ENCODE data around the gene COL5A1.

The COL5A1 gene

GRCh38 chr9:134730761-134731496, 89.3 kb downstream of the COL5A1 start:
- no peak for DNase-seq

- no peak for DNase-seq
Observed at GRCh38 chr9:134731497-134732391, 90.1 kb downstream of the COL5A1 start.

- DNase-seq: no peak
Observed at GRCh38 chr9:134732392-134733110, 90.9 kb downstream of the COL5A1 start.

- no peak for DNase-seq
Observed at GRCh38 chr9:134733480-134734232, 92.1 kb downstream of the COL5A1 start.

GRCh38 chr9:134734270-134734669, 92.7 kb downstream of the COL5A1 start:
- DNase-seq: no peak

- no peak for DNase-seq
Observed at GRCh38 chr9:134735441-134736175, 94.0 kb downstream of the COL5A1 start.

- DNase-seq: no peak
Observed at GRCh38 chr9:134736791-134737497, 95.3 kb downstream of the COL5A1 start.

- no peak for DNase-seq
Observed at GRCh38 chr9:134737842-134738580, 96.4 kb downstream of the COL5A1 start.

GRCh38 chr9:134738869-134739659, 97.5 kb downstream of the COL5A1 start:
- DNase-seq: no peak

GRCh38 chr9:134739660-134739968, 98.0 kb downstream of the COL5A1 start:
- no peak for DNase-seq

GRCh38 chr9:134740071-134740470, 98.5 kb downstream of the COL5A1 start:
- no peak for DNase-seq

- DNase-seq: no peak
Observed at GRCh38 chr9:134741846-134742245, 100.2 kb downstream of the COL5A1 start.

- DNase-seq: no peak
Observed at GRCh38 chr9:134742822-134743535, 101.4 kb downstream of the COL5A1 start.

- DNase-seq: no peak
Observed at GRCh38 chr9:134743853-134744252, 102.2 kb downstream of the COL5A1 start.

- DNase-seq: no peak
Observed at GRCh38 chr9:134744385-134745295, 103.0 kb downstream of the COL5A1 start.

GRCh38 chr9:134747951-134748489, 106.4 kb downstream of the COL5A1 start:
- no peak for DNase-seq

- no peak for DNase-seq
Observed at GRCh38 chr9:134748591-134748990, 107.0 kb downstream of the COL5A1 start.

Measured in activated gamma-delta T cell (primary cell).